SJSA1 (cell line): ENCODE measurements around the gene CLVS2. TPM values are rescaled to one million over a fixed set of nuclear protein-coding genes. Genes with fewer than 3 reads are reported as not detected.

ENCODE experiments used
- DNase-seq, 2 experiments: peaks; one replicate each; pipeline ENCODE4 v3.0.0-alpha.2; 2015 to 2020; ENCODE audit warnings: low spot score in 2 of 2, low read depth in 1 of 2
- H3K27ac ChIP-seq: fragments of 250-450 bp; sonication (Bioruptor Pico); 2 replicates; pipeline ENCODE4 v1.5.1; 2020; ENCODE audit warnings: mild to moderate bottlenecking, moderate library complexity
- H3K27me3 ChIP-seq: fragments of 250-450 bp; sonication (Bioruptor Pico); replicated peaks from 2 replicates; pipeline ENCODE4 v1.5.1; 2020; ENCODE audit warnings: mild to moderate bottlenecking, moderate library complexity
- H3K36me3 ChIP-seq: fragments of 250-450 bp; sonication (Bioruptor Pico); 2 replicates; pipeline ENCODE4 v1.5.1; 2020; ENCODE audit warnings: mild to moderate bottlenecking
- H3K4me1 ChIP-seq: fragments of 250-450 bp; sonication (Bioruptor Pico); replicated peaks from 2 replicates; pipeline ENCODE4 v1.6.1; 2021; ENCODE audit warnings: mild to moderate bottlenecking
- H3K4me3 ChIP-seq: fragments of 250-450 bp; sonication (Bioruptor Pico); 2 replicates; pipeline ENCODE4 v1.5.1; 2020; ENCODE audit warnings: mild to moderate bottlenecking
- H3K9me3 ChIP-seq: fragments of 250-450 bp; sonication (Bioruptor Pico); replicated peaks from 2 replicates; pipeline ENCODE4 v1.5.1; 2020; ENCODE audit warnings: mild to moderate bottlenecking
- total RNA-seq: library from RNA; depleted of rRNA; stranded (reverse); fragments of >200 nt; shearing (Covaris generic); gene quantifications from 2 replicates; pipeline ENCODE4 v1.2.3, GENCODE V29; 2014

Gene CLVS2
- total RNA-seq, 1 experiment from 2014 or later: not detected

DNA sequence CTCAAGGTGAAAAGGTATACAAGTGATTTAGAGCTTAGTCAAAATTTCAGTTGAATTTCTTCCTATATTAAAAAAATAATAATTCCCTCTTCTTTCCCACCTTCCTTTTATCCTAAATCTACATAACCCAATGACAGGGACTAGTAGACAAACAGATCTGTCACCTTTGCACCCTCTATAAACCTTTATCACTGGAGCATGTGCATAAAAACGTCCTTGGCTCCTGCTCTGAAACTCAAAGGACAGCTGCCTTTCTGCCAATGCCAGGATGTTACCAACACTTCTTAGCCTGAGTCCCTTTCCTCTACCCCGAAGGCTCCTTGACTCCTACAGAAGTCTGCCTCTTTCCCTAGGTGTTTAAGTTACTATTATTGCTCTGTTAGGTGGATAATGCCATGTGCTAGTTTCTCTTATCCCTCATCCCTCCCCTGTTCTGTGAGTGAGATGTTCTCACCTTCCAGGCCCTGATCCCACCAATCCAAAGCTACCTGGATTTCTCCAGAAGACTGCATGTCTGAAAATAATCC, 4.3 kb downstream of the CLVS2 start:
- Histone ChIP-seq H3K9me3 (no peaks in the 10 kb centered on the region), H3K4me1 (no peaks in the 10 kb centered on the region), H3K36me3 (no peaks in the 10 kb centered on the region), H3K4me3 (no peak overlapping the region), H3K27me3 (peaks cover 22% of the 10 kb centered on the region), H3K27ac (no peak overlapping the region)
- DNase-seq: no peak

DNA sequence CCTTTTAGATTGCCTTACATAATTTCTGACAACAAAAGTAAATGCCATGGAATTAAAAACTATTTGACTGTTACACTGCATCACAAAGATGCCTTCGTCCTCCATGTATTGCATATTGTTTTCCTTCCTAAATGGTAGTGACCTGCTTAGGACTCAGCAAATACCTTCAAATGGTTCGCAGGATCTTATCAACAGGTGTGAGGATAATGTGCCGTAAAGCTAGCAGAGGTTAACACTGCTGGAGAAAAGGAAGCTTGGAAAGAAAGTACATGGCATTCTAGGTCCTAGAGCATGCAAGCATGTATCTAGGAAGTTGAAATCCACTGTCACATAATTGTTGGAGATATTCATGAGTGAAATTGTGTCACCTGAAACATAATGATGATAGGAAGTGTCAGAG, 5.5 kb downstream of the CLVS2 start:
- no peaks in the 10 kb centered on the region for H3K4me1 ChIP-seq
- H3K27ac ChIP-seq: no peak overlapping the region
- no peaks in the 10 kb centered on the region for H3K9me3 ChIP-seq
- H3K4me3 ChIP-seq: no peak overlapping the region
- peaks cover 12% of the 10 kb centered on the region for H3K27me3 ChIP-seq
- H3K36me3 ChIP-seq: no peaks in the 10 kb centered on the region
- DNase-seq: no peak

DNA sequence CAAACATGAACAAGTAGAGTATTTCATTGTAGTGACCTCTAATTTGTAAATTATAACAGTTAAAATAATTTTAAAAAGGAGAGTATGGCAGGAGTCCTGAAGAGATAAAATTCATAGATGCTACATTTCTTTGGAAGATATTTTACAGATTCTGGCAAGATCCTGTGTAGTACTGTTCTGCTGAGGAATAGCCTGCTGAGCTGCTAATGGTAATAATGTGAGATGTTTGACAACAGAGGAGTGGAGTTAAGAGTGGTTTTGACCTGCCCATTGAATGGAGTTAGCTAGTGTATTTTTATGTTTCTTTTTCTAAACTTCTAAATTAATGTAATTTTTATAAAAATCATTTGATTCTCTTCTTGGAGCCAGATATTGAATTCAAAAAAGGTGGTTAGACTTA, 11.8 kb downstream of the CLVS2 start:
- no peaks in the 10 kb centered on the region for H3K4me1 ChIP-seq
- no peaks in the 10 kb centered on the region for H3K36me3 ChIP-seq
- no peaks in the 10 kb centered on the region for H3K9me3 ChIP-seq
- H3K27ac ChIP-seq: no peak overlapping the region
- no peak overlapping the region for H3K4me3 ChIP-seq
- no peaks in the 10 kb centered on the region for H3K27me3 ChIP-seq
- DNase-seq: no peak

DNA sequence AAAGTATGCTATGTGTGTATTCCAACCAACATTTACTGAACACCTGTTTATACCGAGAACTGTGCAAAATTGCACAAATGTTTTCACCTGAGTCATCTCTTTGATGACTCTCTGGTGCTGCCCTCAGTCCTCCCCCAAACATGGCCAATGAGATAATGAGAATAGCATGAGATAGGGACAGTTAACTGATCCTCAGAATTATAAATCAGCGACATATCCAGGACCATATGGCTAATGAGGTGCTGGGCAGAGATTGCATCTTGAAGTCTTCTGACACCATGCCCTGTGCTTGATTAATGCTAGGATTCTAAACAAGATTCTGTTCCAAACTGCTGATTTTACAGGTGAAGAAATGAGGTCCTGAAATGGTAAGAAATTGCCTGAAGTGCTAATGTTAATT, 13.0 kb downstream of the CLVS2 start:
- no peak overlapping the region for H3K4me3 ChIP-seq
- no peaks in the 10 kb centered on the region for H3K4me1 ChIP-seq
- no peaks in the 10 kb centered on the region for H3K27me3 ChIP-seq
- no peak for DNase-seq
- no peaks in the 10 kb centered on the region for H3K36me3 ChIP-seq
- no peak overlapping the region for H3K27ac ChIP-seq
- no peaks in the 10 kb centered on the region for H3K9me3 ChIP-seq

DNA sequence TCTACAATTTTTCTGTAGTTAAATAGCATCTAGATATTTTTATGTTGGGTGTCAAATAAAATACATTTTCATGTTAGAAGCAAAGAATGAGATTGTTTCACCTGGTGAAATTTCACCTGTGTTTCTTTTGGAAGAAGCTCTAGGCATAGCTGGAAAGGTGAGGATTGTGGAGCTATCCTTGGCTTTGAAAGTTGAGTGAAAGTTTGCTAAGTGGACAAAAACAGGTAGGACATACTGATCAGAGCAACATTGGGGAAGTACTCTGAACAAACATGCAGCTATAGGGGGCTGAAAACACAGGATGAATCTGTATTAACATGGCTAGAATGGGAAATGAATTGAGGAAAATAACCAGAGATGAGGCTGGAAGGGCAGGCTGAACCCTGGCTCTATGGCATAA, 18.8 kb downstream of the CLVS2 start:
- Histone ChIP-seq H3K27me3 (no peaks in the 10 kb centered on the region), H3K36me3 (no peaks in the 10 kb centered on the region), H3K4me1 (no peaks in the 10 kb centered on the region), H3K27ac (no peak overlapping the region), H3K4me3 (no peak overlapping the region), H3K9me3 (no peaks in the 10 kb centered on the region)
- no peak for DNase-seq

DNA sequence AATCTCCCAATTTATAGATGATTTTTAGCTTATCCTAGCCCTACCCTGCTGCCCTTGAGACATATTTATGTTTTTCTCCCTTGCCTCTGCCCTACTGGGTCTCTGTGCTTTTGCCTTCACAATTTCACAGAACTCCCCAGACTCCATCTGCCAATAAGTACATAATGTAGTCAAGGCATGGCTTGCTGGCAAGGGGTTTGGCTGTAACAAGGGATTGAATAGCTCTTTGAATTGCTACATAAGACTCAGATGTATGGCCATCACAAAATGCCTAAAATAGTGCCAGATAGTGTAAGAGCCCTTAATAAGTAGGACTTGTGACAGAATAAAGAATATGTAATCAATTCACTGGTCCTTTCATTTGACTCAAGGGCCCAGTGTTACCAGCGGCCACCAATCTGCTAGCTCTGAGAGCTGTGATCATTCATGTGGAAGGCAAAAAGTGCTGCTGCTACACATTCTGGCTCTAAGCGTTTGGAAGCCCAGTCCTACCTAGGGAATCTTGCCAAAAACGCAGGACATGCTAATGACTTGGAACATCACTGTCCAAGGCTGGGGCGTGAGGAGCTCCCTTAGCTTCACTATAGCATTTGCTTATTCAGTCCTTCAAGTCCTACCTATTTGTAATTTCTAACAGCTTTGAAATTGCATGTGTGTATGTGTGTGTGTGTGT, 20.5 kb downstream of the CLVS2 start:
- no peak for DNase-seq
- H3K27me3 ChIP-seq: no peaks in the 10 kb centered on the region

DNA sequence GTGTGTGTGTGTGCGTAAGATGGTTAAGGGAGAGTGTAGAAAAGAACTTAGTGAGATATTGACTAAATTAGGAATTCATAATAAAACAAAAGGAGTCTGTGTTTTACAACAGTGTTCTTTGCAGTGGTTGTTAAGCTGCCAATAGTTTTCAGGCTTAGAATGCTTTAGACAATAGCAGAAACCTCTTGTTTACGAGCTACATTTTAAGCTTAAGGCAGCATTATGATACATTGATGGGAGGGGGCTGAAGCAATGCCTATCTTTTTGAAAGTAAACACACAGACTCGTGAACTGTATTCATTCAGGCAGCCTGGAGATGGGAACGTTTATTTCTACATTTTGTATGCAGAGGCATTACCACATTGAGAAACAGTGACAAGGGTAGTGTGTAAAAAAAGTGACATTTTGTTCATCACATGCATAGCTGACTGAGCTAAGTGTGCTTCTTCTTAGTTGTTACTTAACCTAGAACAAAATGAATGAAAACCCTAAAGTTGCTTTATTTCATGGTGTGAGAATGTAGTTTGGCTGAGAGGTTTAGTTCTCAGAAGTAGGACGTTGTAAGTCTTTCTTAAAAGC, 21.2 kb downstream of the CLVS2 start:
- no peaks in the 10 kb centered on the region for H3K9me3 ChIP-seq
- no peaks in the 10 kb centered on the region for H3K27me3 ChIP-seq
- DNase-seq: no peak
- no peaks in the 10 kb centered on the region for H3K36me3 ChIP-seq
- no peaks in the 10 kb centered on the region for H3K4me1 ChIP-seq
- H3K4me3 ChIP-seq: no peak overlapping the region
- H3K27ac ChIP-seq: no peak overlapping the region

More for the DNA sequence above, 20.5 kb downstream of the CLVS2 start:
- Histone ChIP-seq H3K27ac (no peak overlapping the region), H3K4me3 (no peak overlapping the region), H3K9me3 (no peaks in the 10 kb centered on the region), H3K4me1 (no peaks in the 10 kb centered on the region), H3K36me3 (no peaks in the 10 kb centered on the region)

DNA sequence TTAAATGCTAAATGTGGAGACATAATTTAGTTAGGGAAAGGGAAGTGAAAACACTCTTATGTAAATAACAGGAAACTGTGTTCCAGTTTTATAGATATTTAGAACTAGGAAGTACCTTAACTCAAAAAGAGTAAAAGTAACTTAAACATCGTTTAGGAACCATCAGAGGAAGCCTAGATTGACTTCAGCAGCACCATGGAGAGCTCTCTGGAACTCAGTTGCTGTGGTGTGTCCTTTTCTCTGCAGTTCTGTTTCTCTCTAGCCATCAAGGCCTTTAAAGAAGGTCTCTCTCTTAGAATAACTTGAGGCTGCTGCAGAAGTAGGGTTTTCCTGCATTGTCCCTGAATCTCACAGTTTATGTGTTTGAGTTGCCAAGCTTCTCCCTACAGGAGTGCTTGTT, 26.9 kb downstream of the CLVS2 start:
- Histone ChIP-seq H3K36me3 (no peaks in the 10 kb centered on the region), H3K9me3 (no peaks in the 10 kb centered on the region), H3K27ac (no peak overlapping the region), H3K27me3 (no peaks in the 10 kb centered on the region), H3K4me1 (no peaks in the 10 kb centered on the region), H3K4me3 (no peak overlapping the region)
- no peak for DNase-seq

DNA sequence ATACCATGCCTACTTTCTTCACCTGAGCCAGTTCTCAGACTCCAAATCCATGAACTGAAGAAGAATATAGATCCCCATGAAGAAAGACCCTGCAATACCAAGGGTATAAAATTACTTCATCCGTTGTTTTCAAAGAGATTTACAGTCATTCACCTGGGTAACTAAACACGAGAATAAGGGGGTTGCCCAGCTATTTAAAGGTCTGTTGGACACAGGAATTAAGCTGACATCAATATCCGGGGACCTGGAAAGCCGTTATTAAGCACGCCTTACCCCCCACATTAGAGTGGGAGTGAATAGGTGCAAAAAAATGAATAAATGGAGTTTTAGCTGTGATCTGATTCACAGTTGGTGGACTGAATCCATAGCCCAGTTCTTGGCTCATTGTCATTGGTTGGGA, 28.9 kb downstream of the CLVS2 start:
- Histone ChIP-seq H3K4me1 (no peaks in the 10 kb centered on the region), H3K4me3 (no peak overlapping the region), H3K27me3 (no peaks in the 10 kb centered on the region), H3K36me3 (no peaks in the 10 kb centered on the region), H3K9me3 (no peaks in the 10 kb centered on the region), H3K27ac (no peak overlapping the region)
- DNase-seq: no peak

DNA sequence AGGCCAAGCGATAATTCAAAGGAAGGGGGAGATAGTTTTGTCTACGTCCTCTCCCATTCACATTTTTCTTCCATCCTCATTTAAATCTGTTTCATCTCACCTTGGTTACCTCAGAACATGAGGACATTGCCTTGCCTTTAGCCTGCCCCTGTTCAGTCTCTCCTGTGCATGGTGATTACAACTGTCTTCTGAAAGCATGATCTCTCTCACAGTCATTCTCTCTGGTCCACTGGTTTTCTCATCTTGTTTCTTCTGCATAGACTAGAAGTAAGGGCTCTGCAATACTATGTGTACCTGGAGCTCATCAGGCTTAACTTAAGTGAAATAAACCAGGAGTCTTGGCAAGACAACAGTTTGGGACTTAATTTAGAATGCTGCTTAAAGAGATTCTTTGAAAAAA, 31.4 kb downstream of the CLVS2 start:
- DNase-seq: no peak
- H3K27me3 ChIP-seq: no peaks in the 10 kb centered on the region
- no peaks in the 10 kb centered on the region for H3K9me3 ChIP-seq
- H3K27ac ChIP-seq: no peak overlapping the region
- H3K4me1 ChIP-seq: no peaks in the 10 kb centered on the region
- no peak overlapping the region for H3K4me3 ChIP-seq
- no peaks in the 10 kb centered on the region for H3K36me3 ChIP-seq

DNA sequence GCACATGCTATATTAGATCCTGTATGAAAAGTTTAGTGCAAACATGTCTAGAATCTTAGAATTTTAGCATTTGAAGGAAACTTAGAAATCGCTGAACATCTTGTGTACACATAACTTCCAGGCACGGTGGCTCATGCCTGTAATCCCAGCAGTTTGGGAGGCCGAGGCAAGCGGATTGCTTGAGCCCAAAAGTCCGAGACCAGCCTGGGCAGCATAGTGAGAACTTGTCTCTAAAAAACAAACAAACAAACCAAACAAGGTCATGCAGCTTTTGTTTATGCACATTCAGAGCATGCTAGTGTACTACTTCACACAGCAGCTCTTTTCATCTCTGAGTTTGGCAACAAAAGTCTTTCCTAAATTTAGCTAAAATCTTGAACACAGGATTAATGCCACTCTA, 32.2 kb downstream of the CLVS2 start:
- no peak for DNase-seq
- H3K4me1 ChIP-seq: no peaks in the 10 kb centered on the region
- H3K27ac ChIP-seq: no peak overlapping the region
- H3K36me3 ChIP-seq: no peaks in the 10 kb centered on the region
- no peak overlapping the region for H3K4me3 ChIP-seq
- H3K9me3 ChIP-seq: no peaks in the 10 kb centered on the region
- H3K27me3 ChIP-seq: no peaks in the 10 kb centered on the region

DNA sequence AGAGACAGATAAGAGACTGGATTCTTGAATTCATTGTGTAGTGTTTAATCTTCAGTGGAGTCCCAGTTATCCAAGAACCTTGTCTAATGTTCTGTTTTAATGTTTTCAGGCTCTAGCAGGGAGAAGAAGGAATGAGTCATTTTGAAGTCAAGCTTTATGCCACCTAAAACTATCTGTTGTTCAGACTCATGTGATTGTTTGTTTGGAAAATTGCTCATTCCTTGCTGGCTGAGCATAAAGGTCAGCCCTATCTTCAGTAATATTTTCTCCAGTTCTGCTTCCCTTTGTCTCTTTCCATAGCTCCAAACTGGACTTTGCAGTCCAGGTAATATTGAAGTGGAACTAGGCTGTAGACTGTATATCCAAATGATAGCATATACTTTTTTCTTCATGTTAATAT, 34.2 kb downstream of the CLVS2 start:
- H3K4me1 ChIP-seq: no peaks in the 10 kb centered on the region
- no peaks in the 10 kb centered on the region for H3K36me3 ChIP-seq
- DNase-seq: no peak
- no peak overlapping the region for H3K4me3 ChIP-seq
- H3K9me3 ChIP-seq: no peaks in the 10 kb centered on the region
- no peaks in the 10 kb centered on the region for H3K27me3 ChIP-seq
- no peak overlapping the region for H3K27ac ChIP-seq

DNA sequence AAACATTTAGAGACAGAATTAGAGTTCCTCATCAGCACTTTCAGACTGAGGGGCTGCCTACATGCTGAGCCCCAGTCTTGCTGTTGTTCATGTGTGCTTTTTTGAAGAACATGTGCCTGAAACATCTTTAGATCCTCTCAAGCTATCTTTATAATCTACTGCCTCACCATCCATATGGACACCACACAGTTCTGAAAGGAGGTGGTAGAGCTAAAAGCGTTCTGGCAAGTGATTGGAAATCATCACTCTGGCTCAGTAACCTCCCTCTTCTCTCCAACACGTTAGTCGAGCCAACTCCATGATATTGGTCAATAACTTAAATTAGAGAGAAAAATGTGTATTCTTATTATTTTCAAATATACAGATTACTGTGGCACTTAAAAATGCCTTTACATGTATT, 40.6 kb downstream of the CLVS2 start:
- Histone ChIP-seq H3K27me3 (no peaks in the 10 kb centered on the region), H3K4me1 (no peaks in the 10 kb centered on the region), H3K9me3 (no peaks in the 10 kb centered on the region), H3K4me3 (no peak overlapping the region), H3K27ac (no peak overlapping the region), H3K36me3 (no peaks in the 10 kb centered on the region)
- DNase-seq: no peak

DNA sequence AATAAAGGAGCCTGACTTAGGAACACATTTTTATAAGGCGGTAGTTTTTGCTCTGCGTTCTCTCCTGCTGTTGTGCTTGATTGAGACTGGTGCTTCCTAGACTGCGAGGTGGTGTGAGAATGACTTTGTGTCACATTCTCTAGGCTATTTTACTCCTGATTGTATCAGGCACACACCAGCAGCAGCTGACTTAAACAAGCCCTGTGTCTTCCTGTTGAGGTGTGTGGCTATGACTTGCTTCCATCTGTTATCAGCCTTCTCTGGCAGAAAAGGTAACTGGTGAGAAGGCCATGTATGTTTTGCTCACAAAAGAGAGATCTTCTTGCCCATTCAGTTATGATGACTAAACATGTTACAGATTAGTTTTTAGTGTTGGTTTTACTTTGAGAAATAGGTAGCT, 43.4 kb downstream of the CLVS2 start:
- no peak for DNase-seq
- Histone ChIP-seq H3K4me1 (no peaks in the 10 kb centered on the region), H3K4me3 (no peak overlapping the region), H3K36me3 (no peaks in the 10 kb centered on the region), H3K27me3 (no peaks in the 10 kb centered on the region), H3K27ac (no peak overlapping the region), H3K9me3 (no peaks in the 10 kb centered on the region)

DNA sequence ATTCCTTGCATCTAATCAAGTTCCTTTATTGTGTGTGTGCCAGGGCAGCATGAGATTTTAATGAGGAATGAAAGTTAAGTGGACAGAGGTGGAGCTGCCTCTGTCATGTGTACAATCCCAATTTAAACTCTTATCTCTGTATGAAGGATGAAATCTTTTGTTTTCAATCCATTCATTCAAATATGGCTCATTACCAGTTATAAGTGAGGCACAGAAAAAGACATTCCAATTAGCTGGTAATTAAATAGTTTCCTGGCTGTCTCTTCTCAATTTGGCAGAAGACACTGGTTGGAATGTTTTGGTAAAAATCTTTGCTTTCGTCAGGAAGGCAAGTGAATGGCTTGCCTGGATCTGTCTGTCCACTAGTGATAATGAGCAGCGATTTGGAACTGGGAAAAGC, 46.4 kb downstream of the CLVS2 start:
- Histone ChIP-seq H3K27me3 (no peaks in the 10 kb centered on the region), H3K36me3 (no peaks in the 10 kb centered on the region), H3K9me3 (no peaks in the 10 kb centered on the region), H3K27ac (no peak overlapping the region), H3K4me1 (no peaks in the 10 kb centered on the region), H3K4me3 (no peak overlapping the region)
- no peak for DNase-seq
